Ovary (tissue), 9 donors: Measurements from ENCODE around the gene SCTR. TPM values are rescaled to one million over a fixed set of nuclear protein-coding genes. Genes with fewer than 3 reads are reported as not detected.

Experiments
- DNase-seq, 5 donors: peaks; one replicate each; pipeline ENCODE4 v3.0.0-alpha.2; 2019 to 2020
- H3K27ac ChIP-seq, 2 donors: fragments of 200-600 bp; one replicate each; pipeline versions ENCODE4 v1.5.1 to v1.8.0; 2019 to 2022
- H3K27me3 ChIP-seq: fragments of 200-600 bp; one replicate; pipeline ENCODE4 v1.8.0; 2022
- H3K36me3 ChIP-seq: fragments of 200-600 bp; sonication (generic); one replicate; pipeline ENCODE4 v1.5.1; 2019
- H3K4me1 ChIP-seq: one replicate; pipeline ENCODE4 v1.8.1; 2013; ENCODE audit warnings: mild to moderate bottlenecking, moderate library complexity; ENCODE audit not compliant: insufficient read depth
- H3K4me3 ChIP-seq: fragments of 200-600 bp; sonication (generic); one replicate; pipeline ENCODE4 v1.5.1; 2017
- H3K9me3 ChIP-seq, 2 donors: fragments of 200-600 bp in 1 of 2; sonication (generic) in 1 of 2; one replicate each; pipeline versions ENCODE4 v1.5.1 to v1.8.1; 2013 to 2019; ENCODE audit warnings: mild to moderate bottlenecking in 1 of 2, moderate library complexity in 1 of 2
- EP300 ChIP-seq: sonication (generic); formaldehyde crosslinking; IDR thresholded peaks from one replicate; pipeline ENCODE4 v1.6.1; 2017; ENCODE audit warnings: antibody characterized with exemption
- POLR2A ChIP-seq: fragments of 450-650 bp; IDR thresholded peaks from one replicate; pipeline ENCODE4 v1.6.1; 2017; ENCODE audit warnings: antibody characterized with exemption, mild to moderate bottlenecking, moderate library complexity
- WGBS, 3 donors: extraction: QIAGEN DNeasy Blood & Tissue Kit in 1 of 3; methylation state at CpG; one replicate each; pipeline versions ENCODE4 v1.1.5 to v1.1.7; 2013 to 2017; 5-methylcytosine and 5-hydroxymethylcytosine counted together
- intact Hi-C, 4 donors: fragments of 100-400 bp; cut with DNase I; formaldehyde crosslinking; loops; one replicate each; pipeline versions ENCODE4 v1.11.0 to v1.15.1; 2022 to 2023
- polyA plus RNA-seq, 2 donors: library from polyadenylated mRNA; stranded (reverse); fragments of 200-250 nt in 1 of 2; fragments of 350-450 nt in 1 of 2; fragmentation: Illumina TruSeq in 1 of 2; extraction: RNeasy Lipid Tissue Mini Kit (QIAGEN cat#74804) in 1 of 2; gene quantifications; one replicate each; pipeline ENCODE4 v1.2.3, GENCODE V29; 2013 to 2014
- total RNA-seq, 7 donors: library from RNA; depleted of rRNA in 2 of 7; stranded (reverse); fragments of >200 nt in 2 of 7; fragmentation: NEBNext Ultra II Directional in 3 of 7; extraction: Animal tissue kit (Norgen Biotek cat#: 25700) in 3 of 7; gene quantifications; one replicate each; pipeline versions ENCODE4 v1.1.0 to v1.2.4, GENCODE V29; 2016 to 2023
- TF ChIP-seq, protein P1 (sequence below), 3 donors: fragments of 450-650 bp in 2 of 3; fragments of 200-600 bp in 1 of 3; IDR thresholded peaks; one replicate each; pipeline versions ENCODE4 v1.5.1 to v1.8.0; 2016 to 2022; ENCODE audit warnings: antibody characterized with exemption in 3 of 3, mild to moderate bottlenecking in 1 of 3
- donor health status: DM: no; HTN: no; CAD: no; lungs with moderate emphysema.
- donor health status: DM: no; HTN: no; CAD: no.
- donor health status: Bipolar disorder and iron deficiency.
- donor health status: DM: yes; HTN: yes; CAD: no.
- donor health status: DM: no; HTN: no; CAD: no.
- donor health status: DM: yes; HTN: yes; CAD: no.

SCTR gene
- total and polyA plus RNA-seq, 9 donors, result 0.23 to 14.1 (median 0.84) TPM; not detected in 5

DNA sequence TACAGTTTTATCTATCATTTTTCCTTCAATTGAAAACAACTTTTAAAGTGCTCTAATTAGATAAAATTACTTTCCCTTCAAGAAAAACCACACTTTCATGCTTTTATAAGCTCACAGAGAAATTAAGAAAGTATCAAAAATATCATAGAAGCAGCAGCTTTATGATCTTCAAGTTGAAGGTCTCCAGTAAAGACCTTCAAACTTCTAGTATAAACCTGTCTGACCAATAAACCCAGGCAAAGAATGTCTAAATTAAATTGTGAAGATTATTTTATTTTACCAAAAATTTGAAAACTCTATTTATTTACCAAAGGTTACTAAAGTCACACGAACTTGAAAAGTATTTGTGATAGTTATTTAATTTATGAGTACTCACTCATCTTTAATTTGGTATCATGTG, 9.3 kb upstream of the SCTR start:
- no peak overlapping the region for H3K27ac ChIP-seq
- H3K4me3 ChIP-seq, result no peak overlapping the region
- intact Hi-C loops, result no loop called here
- 73 to 88% (median 80%) methylated on average over 1 of the region's 1 CpG for WGBS, 3 donors
- no peaks in the 10 kb centered on the region for H3K4me1 ChIP-seq
- H3K27me3 ChIP-seq, result no peaks in the 10 kb centered on the region
- H3K9me3 ChIP-seq, result no peaks in the 10 kb centered on the region
- TF ChIP-seq, protein P1, sequence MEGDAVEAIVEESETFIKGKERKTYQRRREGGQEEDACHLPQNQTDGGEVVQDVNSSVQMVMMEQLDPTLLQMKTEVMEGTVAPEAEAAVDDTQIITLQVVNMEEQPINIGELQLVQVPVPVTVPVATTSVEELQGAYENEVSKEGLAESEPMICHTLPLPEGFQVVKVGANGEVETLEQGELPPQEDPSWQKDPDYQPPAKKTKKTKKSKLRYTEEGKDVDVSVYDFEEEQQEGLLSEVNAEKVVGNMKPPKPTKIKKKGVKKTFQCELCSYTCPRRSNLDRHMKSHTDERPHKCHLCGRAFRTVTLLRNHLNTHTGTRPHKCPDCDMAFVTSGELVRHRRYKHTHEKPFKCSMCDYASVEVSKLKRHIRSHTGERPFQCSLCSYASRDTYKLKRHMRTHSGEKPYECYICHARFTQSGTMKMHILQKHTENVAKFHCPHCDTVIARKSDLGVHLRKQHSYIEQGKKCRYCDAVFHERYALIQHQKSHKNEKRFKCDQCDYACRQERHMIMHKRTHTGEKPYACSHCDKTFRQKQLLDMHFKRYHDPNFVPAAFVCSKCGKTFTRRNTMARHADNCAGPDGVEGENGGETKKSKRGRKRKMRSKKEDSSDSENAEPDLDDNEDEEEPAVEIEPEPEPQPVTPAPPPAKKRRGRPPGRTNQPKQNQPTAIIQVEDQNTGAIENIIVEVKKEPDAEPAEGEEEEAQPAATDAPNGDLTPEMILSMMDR (IDR thresholded peaks at IDR 0.05), result no peak
- TF ChIP-seq POLR2A, result no peak
- no peak for TF ChIP-seq EP300
- no peak for DNase-seq
- no peaks in the 10 kb centered on the region for H3K36me3 ChIP-seq

DNA sequence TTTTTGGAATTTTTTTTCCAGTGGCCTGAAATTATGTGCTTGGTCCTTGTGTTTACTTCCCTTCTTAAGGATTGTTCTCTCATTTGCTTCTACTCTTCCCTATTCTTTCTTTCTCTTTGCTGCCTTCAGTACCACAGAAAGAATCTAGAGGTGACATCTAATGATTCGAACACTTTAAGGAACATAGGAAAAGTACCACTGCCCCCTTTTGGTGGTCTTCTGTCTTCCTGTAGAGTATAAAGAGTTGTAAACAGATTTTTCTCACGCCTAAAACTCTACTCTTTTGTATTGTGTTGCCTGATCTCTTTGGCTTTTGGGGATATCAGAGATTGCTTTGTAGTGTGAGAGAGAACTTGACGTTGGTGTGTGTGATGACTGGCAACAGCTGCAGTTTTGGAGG, 7.0 kb upstream of the SCTR start:
- DNase-seq, result no peak
- no peaks in the 10 kb centered on the region for H3K36me3 ChIP-seq
- no peaks in the 10 kb centered on the region for H3K4me1 ChIP-seq
- TF ChIP-seq, protein P1 (IDR thresholded peaks at IDR 0.05), result no peak
- no peak overlapping the region for H3K4me3 ChIP-seq
- intact Hi-C loops, result no loop called here
- no peak overlapping the region for H3K27ac ChIP-seq
- WGBS, 3 donors, result 35 to 60% (median 49%) methylated on average over 3 of the region's 3 CpGs
- H3K9me3 ChIP-seq, result no peaks in the 10 kb centered on the region
- H3K27me3 ChIP-seq, result no peaks in the 10 kb centered on the region

DNA sequence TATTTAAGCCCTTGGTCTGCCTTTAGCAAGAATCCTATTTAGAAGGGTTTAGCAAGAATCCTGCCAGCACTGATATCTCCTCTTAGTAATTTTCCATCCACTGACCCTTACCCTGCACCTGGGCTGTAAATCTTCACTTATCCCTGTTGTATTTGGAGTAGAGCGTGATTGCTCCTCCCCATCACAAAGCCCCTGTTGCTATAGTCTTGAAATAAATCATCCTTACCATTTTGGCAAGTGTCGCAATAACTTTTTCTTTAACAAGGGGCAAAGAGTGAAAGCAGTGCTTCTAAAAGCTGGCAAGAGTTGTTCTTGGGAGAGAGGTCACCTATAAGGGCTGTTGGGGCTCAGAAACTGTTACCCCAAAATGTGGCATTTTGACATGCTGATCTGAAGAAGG, 3.7 kb upstream of the SCTR start:
- Histone ChIP-seq H3K36me3 (no peaks in the 10 kb centered on the region), H3K27me3 (no peaks in the 10 kb centered on the region), H3K4me3 (no peak overlapping the region), H3K27ac (no peak overlapping the region), H3K4me1 (no peaks in the 10 kb centered on the region), H3K9me3 (no peaks in the 10 kb centered on the region)
- intact Hi-C loops, result no loop called here
- DNase-seq, result no peak
- no peak for TF ChIP-seq POLR2A
- TF ChIP-seq, protein P1 (IDR thresholded peaks at IDR 0.05), result no peak
- no peak for TF ChIP-seq EP300
- WGBS, 3 donors, result 65 to 76% (median 73%) methylated on average over 2 of the region's 2 CpGs

DNA sequence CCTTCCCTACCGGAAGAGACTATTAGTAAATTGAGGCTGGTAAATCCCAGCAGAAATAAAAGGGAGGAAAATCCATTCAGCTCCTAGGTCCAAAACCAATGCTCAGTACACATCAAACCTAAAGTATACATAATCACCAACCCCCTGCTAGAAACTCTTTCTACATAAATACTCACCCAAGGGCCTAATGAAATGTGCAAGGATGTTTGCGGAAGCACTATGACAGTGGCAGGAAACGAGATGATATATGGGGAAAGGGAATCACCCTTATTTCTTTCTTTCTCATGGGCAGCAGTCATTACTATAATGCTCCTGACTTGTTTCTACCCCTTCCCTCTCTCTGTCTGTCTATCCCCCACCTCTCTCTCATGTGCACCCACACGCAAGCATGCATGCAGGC, 1.3 kb upstream of the SCTR start:
- H3K36me3 ChIP-seq, result no peaks in the 10 kb centered on the region
- no peak overlapping the region for H3K4me3 ChIP-seq
- H3K27ac ChIP-seq, result no peak overlapping the region
- no peak for DNase-seq
- H3K4me1 ChIP-seq, result no peaks in the 10 kb centered on the region
- no peaks in the 10 kb centered on the region for H3K27me3 ChIP-seq
- H3K9me3 ChIP-seq, result no peaks in the 10 kb centered on the region
- WGBS, 3 donors, result 78 to 80% (median 79%) methylated on average over 4 of the region's 4 CpGs
- intact Hi-C loops, result no loop called here
- TF ChIP-seq EP300, result no peak
- TF ChIP-seq, protein P1 (IDR thresholded peaks at IDR 0.05), result no peak
- no peak for TF ChIP-seq POLR2A

DNA sequence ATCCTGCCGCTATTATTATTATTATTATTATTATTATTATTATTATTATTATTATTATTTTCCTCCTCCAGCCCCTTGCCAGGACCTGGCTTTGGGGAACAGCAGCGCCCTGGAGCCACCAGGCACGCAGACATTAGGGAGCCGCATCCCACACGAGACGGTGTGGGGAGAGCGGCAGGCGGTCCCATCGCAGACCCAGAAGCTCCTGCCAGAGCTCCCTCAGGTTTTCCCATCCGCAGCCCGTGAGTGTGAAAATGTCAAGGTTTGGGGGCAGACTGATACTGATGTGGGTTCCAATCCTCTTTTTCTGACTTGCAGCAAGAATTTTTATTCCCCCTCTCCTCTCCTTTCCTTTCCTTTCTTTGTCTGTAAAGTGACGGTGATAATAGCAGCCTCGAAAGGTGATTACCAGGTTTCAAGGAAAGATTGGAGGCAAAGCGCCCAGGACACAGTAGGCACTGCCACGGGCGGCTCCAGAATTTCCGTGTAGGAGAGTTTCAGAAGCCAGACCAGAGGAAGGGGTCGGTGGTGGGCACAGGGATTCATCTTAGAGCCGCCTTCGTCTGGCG, 816 bp downstream of the SCTR start:
- Histone ChIP-seq H3K36me3 (no peaks in the 10 kb centered on the region), H3K27ac (no peak overlapping the region), H3K9me3 (no peaks in the 10 kb centered on the region), H3K4me3 (no peak overlapping the region), H3K4me1 (no peaks in the 10 kb centered on the region), H3K27me3 (no peaks in the 10 kb centered on the region)
- intact Hi-C loops, result no loop called here
- TF ChIP-seq, protein P1 (IDR thresholded peaks at IDR 0.05), result no peak
- TF ChIP-seq EP300 (no peak), POLR2A (no peak)
- WGBS, 3 donors, result 1 to 3% (median 2%) methylated on average over 21 of the region's 21 CpGs
- DNase-seq, result no peak
